HG03025 (cell line): ENCODE measurements around the gene LYPLA2.
"Not testable (repeated sequence)": the region's sequence is repeated elsewhere in the genome, so short reads cannot be mapped to it uniquely, and the experiment has no call there.

Source experiments
- ATAC-seq: cut with Tn5 transposase; IDR thresholded peaks from one replicate; pipeline ENCODE4 v1.9.1; 2021; ENCODE audit warnings: mild to moderate bottlenecking, moderate library complexity; ENCODE audit not compliant: unreplicated experiment, low FRiP score

LYPLA2 gene

DNA sequence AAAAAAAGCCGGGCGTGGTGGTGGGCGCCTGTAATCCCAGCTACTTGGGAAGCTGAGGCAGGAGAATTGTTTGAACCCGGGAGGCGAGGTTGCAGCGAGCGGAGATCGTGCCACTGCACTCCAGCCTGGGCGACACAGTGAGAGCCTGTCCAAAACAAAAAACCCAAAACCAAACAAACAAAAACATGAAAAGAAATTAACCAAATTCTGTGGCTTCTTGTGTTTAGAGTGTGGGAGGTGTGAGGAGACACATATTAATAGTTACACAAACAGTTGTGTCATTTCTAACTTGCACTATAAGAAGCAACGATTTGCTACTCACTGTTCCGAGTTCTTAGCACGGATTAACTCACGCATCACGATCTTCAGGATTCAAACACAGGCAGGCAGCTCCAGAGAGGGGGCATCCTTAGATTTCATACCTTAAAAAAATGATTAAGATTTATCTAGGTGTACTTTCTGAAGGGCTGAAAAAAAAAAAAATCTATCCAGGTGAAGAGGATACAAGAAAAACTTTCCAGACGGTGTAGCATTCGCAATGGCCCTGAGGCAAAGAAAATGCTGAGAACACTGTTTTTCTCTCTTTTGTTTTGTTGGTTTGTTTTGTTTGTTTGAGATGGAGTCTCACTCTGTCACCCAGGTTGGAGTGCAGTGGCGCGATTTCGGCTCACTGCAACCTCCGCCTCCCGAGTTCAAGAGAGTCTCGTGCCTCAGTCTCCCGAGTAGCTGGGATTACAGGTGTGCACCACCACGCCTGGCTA lies 35.0 kb downstream of the LYPLA2 start:
- ATAC-seq = no peak

DNA sequence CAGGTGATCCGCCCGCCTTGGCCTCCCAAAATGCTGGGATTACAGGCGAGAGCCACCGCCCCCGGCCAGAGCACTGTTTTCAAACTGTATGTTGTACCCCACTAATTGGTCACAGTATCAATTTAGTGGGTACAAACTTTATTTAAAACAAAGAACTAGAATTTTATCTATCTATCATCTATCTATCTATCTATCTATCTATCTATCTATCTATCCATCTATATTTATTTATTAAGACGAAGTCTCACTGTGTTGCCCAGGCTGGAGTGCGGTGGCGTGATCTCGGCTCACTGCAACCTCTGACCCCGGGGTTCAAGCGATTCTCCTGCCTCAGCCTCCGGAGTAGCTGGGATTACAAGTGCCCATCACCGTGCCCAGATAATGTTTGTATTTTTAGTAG lies 35.6 kb downstream of the LYPLA2 start:
- not testable (repeated sequence) for ATAC-seq

DNA sequence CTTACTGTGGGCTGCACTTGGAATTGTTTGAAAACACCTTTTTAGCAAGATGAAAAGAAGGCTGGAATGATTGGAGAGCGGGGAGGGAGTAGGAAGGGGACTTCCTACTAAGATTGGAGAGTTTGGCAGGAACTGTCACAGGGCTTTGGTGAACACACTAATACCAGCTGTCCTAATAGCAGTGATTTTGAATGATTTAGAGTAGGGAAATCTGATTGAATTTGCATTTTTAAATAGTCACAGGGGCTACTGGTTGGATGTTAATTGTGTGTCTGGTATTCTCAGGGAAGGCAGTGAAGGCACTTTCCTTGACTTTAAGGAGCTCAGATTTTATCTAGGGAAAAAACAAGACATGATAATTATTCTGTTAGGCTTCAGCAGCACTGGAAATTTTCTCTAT lies 36.8 kb downstream of the LYPLA2 start:
- ATAC-seq = no peak

DNA sequence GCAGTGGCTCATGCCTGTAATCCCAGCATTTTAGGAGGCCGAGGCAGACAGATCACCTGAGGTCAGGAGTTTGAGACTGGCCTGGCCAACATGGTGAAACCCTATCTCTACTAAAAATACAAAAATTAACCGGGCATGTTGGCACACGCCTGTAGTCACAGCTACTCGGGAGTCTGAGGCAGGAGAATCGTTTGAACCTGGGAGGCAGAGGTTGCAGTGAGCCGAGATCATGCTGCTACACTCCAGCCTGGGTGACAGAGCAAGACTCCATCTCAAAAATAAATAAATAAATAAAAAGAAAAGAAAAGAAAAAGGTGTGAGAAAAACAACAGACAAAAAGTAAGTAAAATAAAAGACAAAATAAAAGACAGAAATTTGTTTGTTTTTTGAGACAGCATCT lies 43.2 kb downstream of the LYPLA2 start:
- not testable (repeated sequence) for ATAC-seq

- no peak for ATAC-seq
Observed at GRCh38 chr1:23836037-23836436, 45.1 kb downstream of the LYPLA2 start.

DNA sequence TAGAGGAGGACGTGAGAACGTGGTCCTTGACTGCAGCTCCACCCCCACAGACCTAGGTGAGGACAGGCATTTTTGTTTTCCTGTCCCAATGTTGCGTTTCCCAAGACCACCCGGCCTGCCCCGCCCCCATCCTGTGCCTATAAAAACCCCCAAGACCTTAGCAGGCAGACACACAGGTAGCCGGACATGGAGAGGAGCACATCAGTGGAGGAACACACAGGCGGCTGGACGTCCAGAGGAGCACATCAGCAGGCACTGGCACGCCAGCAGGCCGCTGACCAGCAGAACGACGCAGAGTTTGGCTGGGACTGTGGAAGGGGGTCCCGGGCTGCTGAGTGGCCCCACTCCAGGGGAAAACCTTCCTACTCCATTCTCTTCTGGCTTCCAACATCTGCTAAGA lies 47.0 kb downstream of the LYPLA2 start:
- ATAC-seq = no peak

GRCh38 chr1:23838401-23838866 lies 47.5 kb downstream of the LYPLA2 start:
- ATAC-seq = no peak

- ATAC-seq = no peak
Observed at GRCh38 chr1:23843644-23844043, 52.7 kb downstream of the LYPLA2 start.
